Measurements from ENCODE around the gene EFR3B.

GRCh38 chr2:25178976-25179375 lies 137.1 kb downstream of the EFR3B start:
- TF ChIP-seq, protein P1, sequence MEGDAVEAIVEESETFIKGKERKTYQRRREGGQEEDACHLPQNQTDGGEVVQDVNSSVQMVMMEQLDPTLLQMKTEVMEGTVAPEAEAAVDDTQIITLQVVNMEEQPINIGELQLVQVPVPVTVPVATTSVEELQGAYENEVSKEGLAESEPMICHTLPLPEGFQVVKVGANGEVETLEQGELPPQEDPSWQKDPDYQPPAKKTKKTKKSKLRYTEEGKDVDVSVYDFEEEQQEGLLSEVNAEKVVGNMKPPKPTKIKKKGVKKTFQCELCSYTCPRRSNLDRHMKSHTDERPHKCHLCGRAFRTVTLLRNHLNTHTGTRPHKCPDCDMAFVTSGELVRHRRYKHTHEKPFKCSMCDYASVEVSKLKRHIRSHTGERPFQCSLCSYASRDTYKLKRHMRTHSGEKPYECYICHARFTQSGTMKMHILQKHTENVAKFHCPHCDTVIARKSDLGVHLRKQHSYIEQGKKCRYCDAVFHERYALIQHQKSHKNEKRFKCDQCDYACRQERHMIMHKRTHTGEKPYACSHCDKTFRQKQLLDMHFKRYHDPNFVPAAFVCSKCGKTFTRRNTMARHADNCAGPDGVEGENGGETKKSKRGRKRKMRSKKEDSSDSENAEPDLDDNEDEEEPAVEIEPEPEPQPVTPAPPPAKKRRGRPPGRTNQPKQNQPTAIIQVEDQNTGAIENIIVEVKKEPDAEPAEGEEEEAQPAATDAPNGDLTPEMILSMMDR (conservative IDR thresholded peaks at IDR 0.05), result no peak
- TF ChIP-seq EZH2 (IDR thresholded peaks at IDR 0.05; ENCODE audit: low read depth), result no peak

Data from PC-9 (cell line).